ENCODE measurements around the gene PIAS4. TPM values are rescaled to one million over a fixed set of nuclear protein-coding genes. Genes with fewer than 3 reads are reported as not detected.

Gene PIAS4
- total RNA-seq, 1 experiment from 2014 or later = 29.3 TPM

DNA sequence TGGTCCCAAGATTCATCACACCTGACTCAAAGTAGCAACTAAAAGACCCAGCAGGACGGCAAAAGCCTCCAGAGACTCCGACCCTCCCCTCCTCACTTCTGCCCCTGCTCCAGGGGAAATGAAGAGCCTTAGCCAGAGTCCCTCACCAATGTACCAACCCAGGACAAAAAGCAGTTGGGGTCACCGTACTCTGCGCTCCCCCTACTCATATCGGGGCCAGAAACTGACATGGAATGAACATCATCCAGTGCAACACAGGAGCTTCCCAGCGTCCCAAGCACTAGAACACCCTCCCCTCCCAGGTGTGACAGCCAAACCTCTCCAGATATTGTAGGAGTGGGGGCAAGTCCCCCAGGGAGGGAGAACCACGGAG lies 24.0 kb upstream of the PIAS4 start:
- CTCF ChIA-PET = interaction anchor here (0.6 kb wide), 1 partner anchor 16 kb away, joined by 3 read pairs; no protein-coding TSS in a partner anchor
- H3K9me3 Mint-ChIP-seq (ENCODE audit: low read depth, unreplicated experiment) = no peaks in the 10 kb centered on the region
- H3K4me3 Mint-ChIP-seq (ENCODE audit: low read depth, unreplicated experiment) = peak overlapping the region; percentile 65
- peaks cover 69% of the 10 kb centered on the region for H3K36me3 Mint-ChIP-seq (ENCODE audit: insufficient read depth, unreplicated experiment)
- H3K27ac Mint-ChIP-seq (ENCODE audit: unreplicated experiment) = peak overlapping the region; percentile 17
- H3K27me3 Mint-ChIP-seq (ENCODE audit: unreplicated experiment) = no peaks in the 10 kb centered on the region
- no TSS peak for BruUV-seq (replicated peaks)
- intact Hi-C loops (cut with micrococcal nuclease; ENCODE audit: unreplicated experiment) = no loop called here
- DNase-seq = no peak
- TF ChIP-seq, protein P1, sequence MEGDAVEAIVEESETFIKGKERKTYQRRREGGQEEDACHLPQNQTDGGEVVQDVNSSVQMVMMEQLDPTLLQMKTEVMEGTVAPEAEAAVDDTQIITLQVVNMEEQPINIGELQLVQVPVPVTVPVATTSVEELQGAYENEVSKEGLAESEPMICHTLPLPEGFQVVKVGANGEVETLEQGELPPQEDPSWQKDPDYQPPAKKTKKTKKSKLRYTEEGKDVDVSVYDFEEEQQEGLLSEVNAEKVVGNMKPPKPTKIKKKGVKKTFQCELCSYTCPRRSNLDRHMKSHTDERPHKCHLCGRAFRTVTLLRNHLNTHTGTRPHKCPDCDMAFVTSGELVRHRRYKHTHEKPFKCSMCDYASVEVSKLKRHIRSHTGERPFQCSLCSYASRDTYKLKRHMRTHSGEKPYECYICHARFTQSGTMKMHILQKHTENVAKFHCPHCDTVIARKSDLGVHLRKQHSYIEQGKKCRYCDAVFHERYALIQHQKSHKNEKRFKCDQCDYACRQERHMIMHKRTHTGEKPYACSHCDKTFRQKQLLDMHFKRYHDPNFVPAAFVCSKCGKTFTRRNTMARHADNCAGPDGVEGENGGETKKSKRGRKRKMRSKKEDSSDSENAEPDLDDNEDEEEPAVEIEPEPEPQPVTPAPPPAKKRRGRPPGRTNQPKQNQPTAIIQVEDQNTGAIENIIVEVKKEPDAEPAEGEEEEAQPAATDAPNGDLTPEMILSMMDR (IDR thresholded peaks at IDR 0.05; ENCODE audit: unreplicated experiment) = no peak
- H3K4me1 Mint-ChIP-seq (ENCODE audit: low read depth, unreplicated experiment) = peaks cover 7% of the 10 kb centered on the region

DNA sequence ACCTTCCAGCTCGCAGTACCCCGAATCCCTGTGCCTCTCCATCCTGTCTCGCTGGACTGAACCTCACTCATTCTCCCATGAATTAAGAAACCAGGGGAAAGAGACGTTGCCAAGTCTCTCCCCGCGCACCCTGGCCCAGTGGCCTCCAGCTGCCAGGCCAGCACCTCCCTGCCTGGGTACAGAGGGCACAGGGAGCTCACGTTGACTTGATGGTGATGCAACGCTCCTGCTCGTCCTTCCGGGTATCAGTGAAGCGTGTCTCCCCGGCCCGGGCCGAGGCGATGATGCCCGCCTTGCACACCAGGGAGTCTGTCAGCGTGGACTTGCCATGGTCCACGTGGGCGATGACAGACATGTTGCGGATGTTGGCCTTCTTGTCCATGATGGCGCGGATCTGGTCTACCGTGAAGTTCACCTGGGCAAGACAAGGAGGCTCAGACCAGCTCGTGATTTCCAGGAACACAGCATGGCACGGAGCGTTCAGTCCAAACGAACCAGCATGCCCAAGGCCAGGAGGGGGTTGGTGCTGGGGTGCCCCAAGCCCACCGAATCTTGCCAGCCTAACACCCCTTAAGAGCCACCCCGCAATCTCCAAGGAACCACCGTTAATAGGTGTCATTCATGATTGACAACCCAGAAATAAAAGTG lies 23.5 kb upstream of the PIAS4 start:
- CTCF ChIA-PET = interaction anchor here (0.6 kb wide), 1 partner anchor 17 kb away, joined by 3 read pairs; no protein-coding TSS in a partner anchor
- H3K27ac Mint-ChIP-seq (ENCODE audit: unreplicated experiment) = peak overlapping the region; percentile 17
- H3K27me3 Mint-ChIP-seq (ENCODE audit: unreplicated experiment) = no peaks in the 10 kb centered on the region
- TF ChIP-seq, protein P1 (IDR thresholded peaks at IDR 0.05; ENCODE audit: unreplicated experiment) = no peak
- intact Hi-C loops (cut with micrococcal nuclease; ENCODE audit: unreplicated experiment) = no loop called here
- peaks cover 65% of the 10 kb centered on the region for H3K36me3 Mint-ChIP-seq (ENCODE audit: insufficient read depth, unreplicated experiment)
- H3K9me3 Mint-ChIP-seq (ENCODE audit: low read depth, unreplicated experiment) = no peaks in the 10 kb centered on the region
- H3K4me1 Mint-ChIP-seq (ENCODE audit: low read depth, unreplicated experiment) = peaks cover 7% of the 10 kb centered on the region
- peak overlapping the region; percentile 65 for H3K4me3 Mint-ChIP-seq (ENCODE audit: low read depth, unreplicated experiment)
- no peak for DNase-seq
- no TSS peak for BruUV-seq (replicated peaks)

DNA sequence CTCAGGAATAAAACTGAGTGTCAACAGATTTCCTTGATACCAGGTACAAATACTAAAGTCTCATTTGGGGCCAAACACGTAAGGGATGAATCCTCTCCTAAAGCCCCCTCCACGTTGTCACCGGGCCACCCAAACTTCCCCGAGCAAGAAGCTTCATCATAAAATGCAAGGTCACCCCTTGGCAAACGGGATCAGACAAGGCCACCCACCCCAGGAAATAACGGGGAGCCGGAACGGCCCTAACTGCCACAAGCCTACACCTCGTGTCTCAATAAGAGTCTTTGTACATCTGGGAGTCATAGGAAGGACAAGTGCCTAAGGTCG lies 23.0 kb upstream of the PIAS4 start:
- H3K9me3 Mint-ChIP-seq (ENCODE audit: low read depth, unreplicated experiment) = no peaks in the 10 kb centered on the region
- H3K4me3 Mint-ChIP-seq (ENCODE audit: low read depth, unreplicated experiment) = peak overlapping the region; percentile 65
- peaks cover 60% of the 10 kb centered on the region for H3K36me3 Mint-ChIP-seq (ENCODE audit: insufficient read depth, unreplicated experiment)
- H3K4me1 Mint-ChIP-seq (ENCODE audit: low read depth, unreplicated experiment) = peaks cover 7% of the 10 kb centered on the region
- CTCF ChIA-PET = interaction anchor here (1.3 to 1.5 kb wide), 2 partner anchors 16 to 274 kb away, joined by 4 to 9 read pairs; no protein-coding TSS in a partner anchor
- BruUV-seq (replicated peaks) = no TSS peak
- H3K27ac Mint-ChIP-seq (ENCODE audit: unreplicated experiment) = peak overlapping the region; percentile 17
- no peaks in the 10 kb centered on the region for H3K27me3 Mint-ChIP-seq (ENCODE audit: unreplicated experiment)
- no peak for DNase-seq
- intact Hi-C loops (cut with micrococcal nuclease; ENCODE audit: unreplicated experiment) = no loop called here
- TF ChIP-seq, protein P1 (IDR thresholded peaks at IDR 0.05; ENCODE audit: unreplicated experiment) = no peak

DNA sequence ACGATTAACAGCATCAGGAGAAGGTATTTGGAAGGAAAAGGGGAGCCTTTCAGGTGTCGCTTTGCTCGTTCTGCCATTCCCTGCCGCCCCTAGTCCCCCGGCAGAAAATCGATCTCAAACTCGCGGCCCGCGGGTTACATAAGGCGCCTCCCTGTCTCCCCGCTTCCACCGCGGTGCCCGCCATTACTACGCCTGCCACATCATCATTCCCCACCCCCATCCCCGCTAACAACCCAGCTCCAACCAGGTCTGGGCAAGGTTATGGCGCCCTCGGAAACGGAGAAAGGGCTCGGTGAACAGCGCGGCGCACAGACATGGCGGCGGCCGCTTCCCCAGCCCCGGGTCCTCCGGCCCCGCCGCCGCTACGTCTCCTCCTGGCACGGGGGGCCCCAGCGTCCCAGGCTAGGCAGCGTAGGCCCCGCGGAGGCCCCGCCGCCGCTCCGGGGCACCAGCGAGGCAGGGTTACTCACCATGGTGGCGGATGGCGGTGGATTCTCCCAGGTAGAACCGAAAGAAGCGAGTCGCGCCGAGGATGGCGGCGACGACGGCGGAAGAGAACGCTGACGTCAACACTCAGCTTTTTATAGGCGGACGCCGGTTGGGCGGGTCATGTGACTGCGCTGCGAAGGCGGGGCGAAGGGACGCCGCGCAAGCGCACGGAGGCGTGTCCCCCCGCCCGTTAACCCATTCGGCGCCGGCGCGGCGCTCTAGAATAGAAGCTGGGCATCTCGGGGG lies 22.5 kb upstream of the PIAS4 start, which contains the start of gene EEF2:
TSS of gene EEF2 (minus strand) at position 556 of the 735 bp plus-strand sequence. CDS start at position 473, 83 bp downstream.
- Mint-ChIP-seq H3K4me3 (ENCODE audit: low read depth, unreplicated experiment) (peak within 1 kb of the TSS; percentile 65), H3K4me1 (ENCODE audit: low read depth, unreplicated experiment) (peaks cover 7% of the 10 kb centered on the region), H3K27me3 (ENCODE audit: unreplicated experiment) (no peaks in the 10 kb centered on the region), H3K27ac (ENCODE audit: unreplicated experiment) (peak within 1 kb of the TSS; percentile 17), H3K9me3 (ENCODE audit: low read depth, unreplicated experiment) (no peaks in the 10 kb centered on the region), H3K36me3 (ENCODE audit: insufficient read depth, unreplicated experiment) (peaks cover 60% of the 10 kb centered on the region)
- CTCF ChIA-PET = interaction anchor here (1.3 to 1.5 kb wide), 2 partner anchors 16 to 275 kb away, joined by 4 to 9 read pairs; no protein-coding TSS in a partner anchor
- intact Hi-C loops (cut with micrococcal nuclease; ENCODE audit: unreplicated experiment) = loop anchor here (5.0 kb wide), 2 partner anchors 133 to 217 kb away; no protein-coding TSS in a partner anchor
- TSS peak; percentile 69 for BruUV-seq (replicated peaks)
- TF ChIP-seq, protein P1 (IDR thresholded peaks at IDR 0.05; ENCODE audit: unreplicated experiment) = no peak
- peak; percentile 83 for DNase-seq

All from Calu3 (cell line).